ENCODE results near the gene CELF4.

Gene CELF4

GRCh38 chr18:37483221-37483971, 82.2 kb downstream of the CELF4 start:
- H3K4me1 ChIP-seq: peaks cover 0 to 15% (median 6%) of the 10 kb centered on the region in 10 experiments; a peak in 12 of 20 replicates
- no peak overlapping the region for H3K9ac ChIP-seq
- no peaks in the 10 kb centered on the region for H3K36me3 ChIP-seq
- no peaks in the 10 kb centered on the region for H3K27me3 ChIP-seq
- no peak overlapping the region for H3K27ac ChIP-seq
- H3K9me3 ChIP-seq (replicated peaks in 1 of 11): peaks cover 0 to 4% (median 0%) of the 10 kb centered on the region in 11 experiments; a peak in 1 of 22 replicates
- H3K4me2 ChIP-seq: no peak overlapping the region
- no peak for TF ChIP-seq Cebpa-rat (IDR thresholded peaks at IDR 0.05)
- peaks cover 0 to 5% (median 0%) of the 10 kb centered on the region in 11 experiments; a peak in 2 of 22 replicates for H4K20me1 ChIP-seq
- no peak overlapping the region for H3K4me3 ChIP-seq

- Histone ChIP-seq H3K4me1 (peaks cover 0 to 15% (median 6%) of the 10 kb centered on the region in 10 experiments; a peak in 12 of 20 replicates), H3K4me3 (no peak overlapping the region), H3K27me3 (no peaks in the 10 kb centered on the region), H4K20me1 (peaks cover 0 to 5% (median 0%) of the 10 kb centered on the region in 11 experiments; a peak in 2 of 22 replicates), H3K9me3 (replicated peaks in 1 of 11) (peaks cover 0 to 4% (median 0%) of the 10 kb centered on the region in 11 experiments; a peak in 1 of 22 replicates), H3K27ac (no peak overlapping the region), H3K9ac (no peak overlapping the region), H3K36me3 (no peaks in the 10 kb centered on the region), H3K4me2 (peak overlapping the region in 5 of 11 experiments; percentile 10 to 40 (median 28); a peak in 8 of 22 replicates)
- TF ChIP-seq Cebpa-rat (IDR thresholded peaks at IDR 0.05): no peak
These were observed 83.2 kb downstream of the CELF4 start for GRCh38 chr18:37482433-37482832.

GRCh38 chr18:37482002-37482401, 83.6 kb downstream of the CELF4 start:
- TF ChIP-seq Cebpa-rat (IDR thresholded peaks at IDR 0.05): no peak
- Histone ChIP-seq H3K4me3 (no peak overlapping the region), H3K27ac (no peak overlapping the region), H3K4me1 (peaks cover 0 to 15% (median 6%) of the 10 kb centered on the region in 10 experiments; a peak in 12 of 20 replicates), H3K36me3 (no peaks in the 10 kb centered on the region), H3K9ac (no peak overlapping the region), H3K9me3 (replicated peaks in 1 of 11) (peaks cover 0 to 4% (median 0%) of the 10 kb centered on the region in 11 experiments; a peak in 1 of 22 replicates), H3K4me2 (peak overlapping the region in 5 of 11 experiments; percentile 10 to 40 (median 28); a peak in 8 of 22 replicates), H4K20me1 (peaks cover 0 to 5% (median 0%) of the 10 kb centered on the region in 11 experiments; a peak in 2 of 22 replicates), H3K27me3 (no peaks in the 10 kb centered on the region)

GRCh38 chr18:37481491-37481890, 84.1 kb downstream of the CELF4 start:
- H4K20me1 ChIP-seq: peaks cover 0 to 5% (median 0%) of the 10 kb centered on the region in 11 experiments; a peak in 2 of 22 replicates

DNA sequence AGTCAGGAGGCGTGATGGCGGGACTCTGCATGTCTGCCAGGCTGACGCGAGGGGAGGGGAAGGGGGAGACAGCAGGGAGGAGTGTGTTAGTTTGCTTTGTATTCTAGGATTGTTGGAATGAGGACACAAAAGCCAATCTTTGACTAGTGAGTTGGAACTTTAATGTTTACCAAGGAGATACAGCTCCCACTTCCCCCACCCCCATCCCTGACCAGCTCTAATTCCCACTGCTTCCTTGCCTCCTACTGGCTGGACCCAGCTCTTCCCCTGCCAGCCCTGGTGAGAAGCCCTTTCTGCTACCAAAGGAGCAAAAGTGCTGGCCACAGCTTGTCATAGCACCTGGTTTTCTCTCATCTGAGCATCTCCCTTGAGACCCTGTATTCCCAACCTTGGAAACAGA, 84.5 kb downstream of the CELF4 start:
- peaks cover 0 to 5% (median 0%) of the 10 kb centered on the region in 11 experiments; a peak in 2 of 22 replicates for H4K20me1 ChIP-seq
- no peak overlapping the region for H3K4me2 ChIP-seq
- H3K9ac ChIP-seq: no peak overlapping the region
- no peak overlapping the region for H3K4me3 ChIP-seq
- no peaks in the 10 kb centered on the region for H3K36me3 ChIP-seq
- H3K4me1 ChIP-seq: peaks cover 0 to 15% (median 6%) of the 10 kb centered on the region in 10 experiments; a peak in 12 of 20 replicates
- no peak overlapping the region for H3K27ac ChIP-seq
- H3K9me3 ChIP-seq (replicated peaks in 1 of 11): peaks cover 0 to 4% (median 0%) of the 10 kb centered on the region in 11 experiments; a peak in 1 of 22 replicates
- no peaks in the 10 kb centered on the region for H3K27me3 ChIP-seq
- no peak for TF ChIP-seq Cebpa-rat (IDR thresholded peaks at IDR 0.05)

More at GRCh38 chr18:37481491-37481890, 84.1 kb downstream of the CELF4 start:
- Histone ChIP-seq H3K9me3 (replicated peaks in 1 of 11) (peaks cover 0 to 4% (median 0%) of the 10 kb centered on the region in 11 experiments; a peak in 1 of 22 replicates), H3K27me3 (no peaks in the 10 kb centered on the region), H3K9ac (no peak overlapping the region), H3K36me3 (no peaks in the 10 kb centered on the region), H3K4me1 (peaks cover 0 to 15% (median 6%) of the 10 kb centered on the region in 10 experiments; a peak in 12 of 20 replicates), H3K4me3 (no peak overlapping the region), H3K27ac (no peak overlapping the region), H3K4me2 (peak overlapping the region in 2 of 11 experiments; percentile 28 to 31; a peak in 2 of 22 replicates)
- TF ChIP-seq Cebpa-rat (IDR thresholded peaks at IDR 0.05): no peak

GRCh38 chr18:37476611-37477295, 88.8 kb downstream of the CELF4 start:
- Histone ChIP-seq H3K9ac (no peak overlapping the region), H3K9me3 (replicated peaks in 1 of 11) (no peaks in the 10 kb centered on the region), H4K20me1 (no peaks in the 10 kb centered on the region; a peak in 2 of 22 replicates), H3K36me3 (no peaks in the 10 kb centered on the region), H3K4me2 (no peak overlapping the region), H3K27me3 (no peaks in the 10 kb centered on the region), H3K4me1 (peaks cover 0 to 4% (median 0%) of the 10 kb centered on the region in 10 experiments; a peak in 2 of 20 replicates), H3K4me3 (no peak overlapping the region), H3K27ac (no peak overlapping the region)
- TF ChIP-seq Cebpa-rat (IDR thresholded peaks at IDR 0.05): no peak

GRCh38 chr18:37476182-37476581, 89.4 kb downstream of the CELF4 start:
- no peak overlapping the region for H3K27ac ChIP-seq
- H3K4me2 ChIP-seq: no peak overlapping the region
- H3K27me3 ChIP-seq: no peaks in the 10 kb centered on the region
- no peak overlapping the region for H3K4me3 ChIP-seq
- no peaks in the 10 kb centered on the region for H3K36me3 ChIP-seq
- H4K20me1 ChIP-seq: no peaks in the 10 kb centered on the region; a peak in 2 of 22 replicates
- peaks cover 0 to 4% (median 0%) of the 10 kb centered on the region in 10 experiments; a peak in 1 of 20 replicates for H3K4me1 ChIP-seq
- H3K9me3 ChIP-seq (replicated peaks in 1 of 11): no peaks in the 10 kb centered on the region
- H3K9ac ChIP-seq: no peak overlapping the region
- no peak for TF ChIP-seq Cebpa-rat (IDR thresholded peaks at IDR 0.05)

DNA sequence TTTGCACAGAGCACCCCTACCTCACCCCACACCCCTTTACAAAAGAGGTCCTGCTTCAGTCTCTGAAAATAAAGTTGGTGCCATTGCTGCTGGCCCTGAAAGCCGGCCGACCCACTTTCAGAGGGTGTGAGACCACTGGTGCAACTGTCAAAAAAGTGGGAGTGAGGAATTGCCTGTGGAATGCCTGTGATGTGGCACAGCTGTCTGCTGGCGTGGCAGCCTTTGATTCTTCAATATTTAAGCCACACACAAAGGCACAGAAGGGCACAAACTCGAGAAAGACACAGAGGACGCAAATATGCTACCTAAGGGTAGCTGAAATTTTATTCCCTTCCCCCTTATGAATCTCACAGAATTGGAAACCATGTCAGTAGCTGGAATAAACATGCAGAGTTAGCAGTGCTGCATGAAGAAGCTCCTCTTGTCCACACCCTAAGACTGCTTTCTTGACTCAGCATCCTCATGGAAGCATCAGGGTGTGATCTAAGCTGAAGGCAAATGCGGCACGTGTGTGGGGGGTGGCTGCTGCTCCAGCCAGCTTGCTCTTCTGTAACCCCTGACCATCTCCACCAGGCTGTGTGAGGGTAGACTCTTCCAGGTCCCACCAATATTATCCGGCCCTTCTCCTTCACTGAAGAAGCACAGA, 92.3 kb downstream of the CELF4 start:
- peaks cover 0 to 4% (median 0%) of the 10 kb centered on the region in 10 experiments; a peak in 1 of 20 replicates for H3K4me1 ChIP-seq
- no peak for TF ChIP-seq Cebpa-rat (IDR thresholded peaks at IDR 0.05)
- H3K27me3 ChIP-seq: no peaks in the 10 kb centered on the region
- no peak overlapping the region for H3K9ac ChIP-seq
- no peak overlapping the region for H3K4me2 ChIP-seq
- no peak overlapping the region for H3K27ac ChIP-seq
- no peak overlapping the region for H3K4me3 ChIP-seq
- no peaks in the 10 kb centered on the region for H3K9me3 ChIP-seq (replicated peaks in 1 of 11)
- H3K36me3 ChIP-seq: no peaks in the 10 kb centered on the region
- H4K20me1 ChIP-seq: no peaks in the 10 kb centered on the region; a peak in 1 of 22 replicates

Data from BLaER1 treated with 17β-estradiol and CSF1 and Interleukin-3, amounts not matched to agents 10 nM and 100 nM (cell line).